ENCODE data around the gene ZC3H15.

ZC3H15 gene

DNA sequence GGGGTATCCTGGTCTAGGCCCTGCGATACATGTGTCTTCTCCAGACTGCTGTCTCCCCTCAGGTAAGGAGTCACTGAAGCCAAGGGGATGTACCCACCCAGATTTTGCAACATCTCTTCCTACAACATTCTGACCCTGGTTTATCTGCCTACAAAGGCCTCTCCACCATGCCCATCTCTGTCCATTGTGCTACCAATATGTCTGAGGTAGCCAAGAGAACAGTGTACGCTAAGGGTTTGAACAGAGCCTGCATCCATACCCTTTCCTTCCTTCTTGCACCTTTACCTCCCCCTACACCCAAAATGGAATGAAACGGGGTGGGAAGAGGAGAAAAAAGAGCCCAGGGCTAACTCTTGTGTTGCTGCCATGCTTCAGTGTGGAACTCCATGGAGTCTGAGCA lies 11.9 kb downstream of the ZC3H15 start:
- Histone ChIP-seq H3K27me3 (replicated peaks) (no peaks in the 10 kb centered on the region), H3K4me3 (ENCODE audit: low read depth, low read length) (no peak overlapping the region), H3K27ac (no peak overlapping the region), H3K36me3 (replicated peaks) (peaks cover 26% of the 10 kb centered on the region)
- TF ChIP-seq, protein P1, sequence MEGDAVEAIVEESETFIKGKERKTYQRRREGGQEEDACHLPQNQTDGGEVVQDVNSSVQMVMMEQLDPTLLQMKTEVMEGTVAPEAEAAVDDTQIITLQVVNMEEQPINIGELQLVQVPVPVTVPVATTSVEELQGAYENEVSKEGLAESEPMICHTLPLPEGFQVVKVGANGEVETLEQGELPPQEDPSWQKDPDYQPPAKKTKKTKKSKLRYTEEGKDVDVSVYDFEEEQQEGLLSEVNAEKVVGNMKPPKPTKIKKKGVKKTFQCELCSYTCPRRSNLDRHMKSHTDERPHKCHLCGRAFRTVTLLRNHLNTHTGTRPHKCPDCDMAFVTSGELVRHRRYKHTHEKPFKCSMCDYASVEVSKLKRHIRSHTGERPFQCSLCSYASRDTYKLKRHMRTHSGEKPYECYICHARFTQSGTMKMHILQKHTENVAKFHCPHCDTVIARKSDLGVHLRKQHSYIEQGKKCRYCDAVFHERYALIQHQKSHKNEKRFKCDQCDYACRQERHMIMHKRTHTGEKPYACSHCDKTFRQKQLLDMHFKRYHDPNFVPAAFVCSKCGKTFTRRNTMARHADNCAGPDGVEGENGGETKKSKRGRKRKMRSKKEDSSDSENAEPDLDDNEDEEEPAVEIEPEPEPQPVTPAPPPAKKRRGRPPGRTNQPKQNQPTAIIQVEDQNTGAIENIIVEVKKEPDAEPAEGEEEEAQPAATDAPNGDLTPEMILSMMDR (IDR thresholded peaks at IDR 0.05; ENCODE audit: low read depth, low read length, missing control alignments): no peak
- in situ Hi-C loops (cut with HindIII; ENCODE audit: low pct_ligation_motif_present, low sequenced_read_pairs): no loop called here
- DNase-seq: no peak

DNA sequence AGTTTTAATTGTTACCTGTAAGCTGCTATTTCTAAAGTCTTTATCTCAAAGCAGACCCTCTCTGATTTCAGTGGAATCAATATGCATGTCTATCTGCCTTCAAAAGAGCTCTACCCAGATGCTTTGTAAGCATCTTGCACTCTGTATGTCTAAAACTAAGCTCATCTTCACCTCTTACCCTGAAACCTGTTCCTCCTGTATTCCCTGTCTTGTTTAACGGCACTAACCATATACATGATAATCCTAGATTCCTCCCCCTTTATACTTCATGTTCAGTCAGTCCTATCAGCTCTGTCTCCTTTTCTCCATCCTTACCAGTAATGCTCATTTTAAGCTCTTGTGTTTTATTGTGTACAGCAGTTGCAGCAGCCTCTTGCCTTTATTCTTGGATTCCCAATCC lies 12.8 kb downstream of the ZC3H15 start:
- Histone ChIP-seq H3K36me3 (replicated peaks) (peaks cover 27% of the 10 kb centered on the region), H3K27ac (no peak overlapping the region), H3K27me3 (replicated peaks) (no peaks in the 10 kb centered on the region), H3K4me3 (ENCODE audit: low read depth, low read length) (no peak overlapping the region)
- TF ChIP-seq, protein P1 (IDR thresholded peaks at IDR 0.05; ENCODE audit: low read depth, low read length, missing control alignments): no peak
- in situ Hi-C loops (cut with HindIII; ENCODE audit: low pct_ligation_motif_present, low sequenced_read_pairs): no loop called here
- no peak for DNase-seq

GRCh38 chr2:186503827-186504606 lies 18.0 kb downstream of the ZC3H15 start:
- H3K36me3 ChIP-seq (replicated peaks): peaks cover 47% of the 10 kb centered on the region
- in situ Hi-C loops (cut with HindIII; ENCODE audit: low pct_ligation_motif_present, low sequenced_read_pairs): loop anchor here (25.0 kb wide), 1 partner anchor 133 kb away; no protein-coding TSS in a partner anchor
- no peaks in the 10 kb centered on the region for H3K27me3 ChIP-seq (replicated peaks)
- TF ChIP-seq, protein P1 (IDR thresholded peaks at IDR 0.05; ENCODE audit: low read depth, low read length, missing control alignments): no peak
- no peak for DNase-seq
- H3K4me3 ChIP-seq (ENCODE audit: low read depth, low read length): no peak overlapping the region
- no peak overlapping the region for H3K27ac ChIP-seq

GRCh38 chr2:186508263-186508662 lies 22.2 kb downstream of the ZC3H15 start:
- no peak for DNase-seq
- no peak overlapping the region for H3K27ac ChIP-seq
- in situ Hi-C loops (cut with HindIII; ENCODE audit: low pct_ligation_motif_present, low sequenced_read_pairs): loop anchor here (25.0 kb wide), 1 partner anchor 129 kb away; no protein-coding TSS in a partner anchor
- no peaks in the 10 kb centered on the region for H3K27me3 ChIP-seq (replicated peaks)
- H3K4me3 ChIP-seq (ENCODE audit: low read depth, low read length): no peak overlapping the region
- TF ChIP-seq, protein P1 (IDR thresholded peaks at IDR 0.05; ENCODE audit: low read depth, low read length, missing control alignments): no peak
- H3K36me3 ChIP-seq (replicated peaks): peaks cover 58% of the 10 kb centered on the region

- H3K27me3 ChIP-seq (replicated peaks): no peaks in the 10 kb centered on the region
- H3K36me3 ChIP-seq (replicated peaks): peaks cover 8% of the 10 kb centered on the region
- H3K27ac ChIP-seq: no peak overlapping the region
- H3K4me3 ChIP-seq (ENCODE audit: low read depth, low read length): no peak overlapping the region
- TF ChIP-seq, protein P1 (IDR thresholded peaks at IDR 0.05; ENCODE audit: low read depth, low read length, missing control alignments): no peak
- in situ Hi-C loops (cut with HindIII; ENCODE audit: low pct_ligation_motif_present, low sequenced_read_pairs): loop anchor here (25.0 kb wide), 1 partner anchor 122 kb away; no protein-coding TSS in a partner anchor
- no peak for DNase-seq
These were observed 29.3 kb downstream of the ZC3H15 start for GRCh38 chr2:186515376-186515775.

Measured in brain microvascular endothelial cell (primary cell).